ENCODE measurements around the gene PLOD1.

Gene PLOD1

DNA sequence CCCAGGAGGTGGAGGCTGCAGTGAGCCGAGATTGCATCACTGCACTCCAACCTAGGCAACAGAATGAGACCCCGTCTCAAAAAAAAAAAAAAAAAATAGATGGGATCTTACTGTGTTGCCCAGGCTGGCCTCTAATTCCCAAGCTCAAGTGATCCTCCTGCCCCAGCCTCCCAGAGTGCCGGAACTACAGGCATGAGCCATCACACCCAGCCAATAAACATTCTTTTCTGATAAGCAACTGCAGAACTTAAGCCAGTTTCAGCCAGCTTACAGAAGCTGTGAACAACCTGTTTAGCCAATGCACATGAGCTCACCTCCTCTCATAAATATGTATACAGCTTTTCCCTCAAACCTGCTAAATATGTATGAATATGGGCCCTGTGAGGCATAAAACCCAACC lies 81.7 kb downstream of the PLOD1 start:
- TF ChIP-seq BHLHE40 (IDR thresholded peaks at IDR 0.05; ENCODE audit: borderline replicate concordance), result no peak
- no peak for TF ChIP-seq ELF4 (IDR thresholded peaks at IDR 0.05)
- no peak for TF ChIP-seq LEF1 (IDR thresholded peaks at IDR 0.05; ENCODE audit: borderline replicate concordance)
- no peak for TF ChIP-seq FOXK2 (IDR thresholded peaks at IDR 0.05)
- ChIA-PET CTCF (no interaction called here), POLR2A (no interaction called here)
- DNase-seq (ENCODE audit: extremely low spot score), result no peak

DNA sequence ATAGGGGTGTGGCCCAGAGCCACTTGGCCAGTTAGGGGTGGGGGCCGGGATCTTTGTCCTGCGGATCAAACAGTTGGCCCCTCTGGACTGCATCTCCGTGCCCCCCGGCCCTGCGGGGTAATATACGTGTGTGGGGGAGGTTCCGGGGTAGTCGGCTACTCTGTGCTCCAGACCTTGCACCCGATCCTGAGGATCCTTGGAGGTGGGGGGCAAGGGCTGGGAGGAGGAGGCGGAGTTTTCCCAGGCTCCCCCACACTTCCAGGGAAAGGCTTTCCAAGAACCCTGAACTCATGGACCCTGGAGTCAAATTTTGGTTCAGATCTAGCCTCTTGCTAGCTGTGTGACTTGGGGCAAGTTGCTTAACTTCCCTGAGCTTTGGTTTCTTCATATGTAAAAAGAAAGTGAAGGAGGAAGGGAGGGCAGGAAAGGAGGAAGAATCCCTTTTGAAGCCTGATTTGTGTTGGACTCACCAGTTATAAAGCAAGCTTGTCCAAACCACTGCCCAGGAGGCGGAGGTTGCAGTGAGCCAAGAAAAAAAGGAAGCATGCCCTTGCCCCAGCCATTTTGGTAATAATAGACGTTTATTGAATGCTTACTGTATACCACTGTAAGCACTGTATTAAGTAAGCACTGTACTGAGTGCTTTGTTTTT lies 85.5 kb downstream of the PLOD1 start:
- POLR2A ChIA-PET, result interaction anchor here (0.6 to 3.5 kb wide), 7 partner anchors 10 to 110 kb away, joined by 3 to 23 read pairs (median 5); no protein-coding TSS in a partner anchor
- DNase-seq (ENCODE audit: extremely low spot score), result no peak
- CTCF ChIA-PET, result interaction anchor here (0.7 to 2.3 kb wide), 2 partner anchors 11 to 20 kb away, joined by 3 to 10 read pairs; no protein-coding TSS in a partner anchor
- no peak for TF ChIP-seq ZNF384 (IDR thresholded peaks at IDR 0.05)
- no peak for TF ChIP-seq CTBP1 (IDR thresholded peaks at IDR 0.05; ENCODE audit: borderline replicate concordance)
- TF ChIP-seq SUZ12 (IDR thresholded peaks at IDR 0.05), result no peak
- TF ChIP-seq TARDBP (IDR thresholded peaks at IDR 0.05), result no peak
- TF ChIP-seq L3MBTL2 (conservative IDR thresholded peaks at IDR 0.05), result no peak
- no peak for TF ChIP-seq LEF1 (IDR thresholded peaks at IDR 0.05; ENCODE audit: borderline replicate concordance)
- no peak for TF ChIP-seq HDGF (IDR thresholded peaks at IDR 0.05; ENCODE audit: borderline replicate concordance)
- TF ChIP-seq FOXM1 (IDR thresholded peaks at IDR 0.05; ENCODE audit: borderline replicate concordance), result no peak
- no peak for TF ChIP-seq NFRKB (IDR thresholded peaks at IDR 0.05)
- no peak for TF ChIP-seq FOXK2 (IDR thresholded peaks at IDR 0.05)
- no peak for TF ChIP-seq SP1 (IDR thresholded peaks at IDR 0.05)
- no peak for TF ChIP-seq FOXA1 (IDR thresholded peaks at IDR 0.05)
- TF ChIP-seq BHLHE40 (IDR thresholded peaks at IDR 0.05; ENCODE audit: borderline replicate concordance), result no peak
- TF ChIP-seq, protein P1, sequence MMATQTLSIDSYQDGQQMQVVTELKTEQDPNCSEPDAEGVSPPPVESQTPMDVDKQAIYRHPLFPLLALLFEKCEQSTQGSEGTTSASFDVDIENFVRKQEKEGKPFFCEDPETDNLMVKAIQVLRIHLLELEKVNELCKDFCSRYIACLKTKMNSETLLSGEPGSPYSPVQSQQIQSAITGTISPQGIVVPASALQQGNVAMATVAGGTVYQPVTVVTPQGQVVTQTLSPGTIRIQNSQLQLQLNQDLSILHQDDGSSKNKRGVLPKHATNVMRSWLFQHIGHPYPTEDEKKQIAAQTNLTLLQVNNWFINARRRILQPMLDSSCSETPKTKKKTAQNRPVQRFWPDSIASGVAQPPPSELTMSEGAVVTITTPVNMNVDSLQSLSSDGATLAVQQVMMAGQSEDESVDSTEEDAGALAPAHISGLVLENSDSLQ (IDR thresholded peaks at IDR 0.05), result no peak
- no peak for TF ChIP-seq ELF4 (IDR thresholded peaks at IDR 0.05)

DNA sequence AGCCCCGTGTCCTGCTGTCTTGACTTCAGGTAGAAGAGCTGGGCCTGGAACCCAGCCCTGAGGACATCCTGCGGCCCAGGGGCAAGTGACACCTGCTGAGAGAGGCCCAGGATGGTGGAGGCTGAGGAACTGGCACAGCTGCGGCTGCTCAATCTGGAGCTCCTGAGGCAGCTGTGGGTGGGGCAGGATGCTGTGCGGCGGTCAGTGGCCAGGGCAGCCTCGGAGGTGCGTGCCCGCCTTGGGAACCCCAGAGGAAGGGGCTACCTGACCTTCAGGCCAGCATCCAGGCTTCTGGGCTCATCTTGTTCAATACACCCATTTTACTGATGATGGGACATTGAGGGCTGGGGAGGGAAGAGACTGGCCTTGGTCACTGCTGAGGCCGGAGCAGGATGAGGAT lies 87.1 kb downstream of the PLOD1 start:
- TF ChIP-seq TARDBP (IDR thresholded peaks at IDR 0.05) (no peak), BHLHE40 (IDR thresholded peaks at IDR 0.05; ENCODE audit: borderline replicate concordance) (no peak), NFRKB (IDR thresholded peaks at IDR 0.05) (no peak), FOXK2 (IDR thresholded peaks at IDR 0.05) (no peak), FOXA1 (IDR thresholded peaks at IDR 0.05) (no peak), CTBP1 (IDR thresholded peaks at IDR 0.05; ENCODE audit: borderline replicate concordance) (no peak), ELF4 (IDR thresholded peaks at IDR 0.05) (no peak)
- TF ChIP-seq, protein P1 (IDR thresholded peaks at IDR 0.05), result no peak
- ChIA-PET CTCF (no interaction called here), POLR2A (no interaction called here)
- DNase-seq (ENCODE audit: extremely low spot score), result no peak

DNA sequence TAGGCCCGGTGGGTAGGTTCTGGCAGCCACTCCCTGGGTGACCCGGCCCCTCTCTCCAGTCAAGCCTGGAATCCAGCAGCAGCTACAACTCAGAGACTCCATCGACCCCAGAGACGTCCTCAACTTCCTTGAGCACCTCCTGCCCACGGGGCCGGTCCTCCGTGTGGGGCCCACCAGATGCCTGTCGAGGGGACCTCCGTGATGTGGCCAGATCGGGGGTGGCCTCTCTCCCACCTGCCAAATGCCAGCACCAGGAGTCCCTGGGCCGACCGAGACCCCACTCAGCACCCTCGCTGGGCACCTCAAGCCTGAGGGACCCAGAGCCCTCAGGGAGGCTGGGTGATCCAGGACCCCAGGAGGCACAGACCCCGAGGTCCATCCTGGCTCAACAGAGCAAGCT lies 87.5 kb downstream of the PLOD1 start:
- ChIA-PET CTCF (interaction anchor here (0.9 kb wide), 1 partner anchor 9 kb away, joined by 3 read pairs; no protein-coding TSS in a partner anchor), POLR2A (no interaction called here)
- no peak for TF ChIP-seq ZNF384 (IDR thresholded peaks at IDR 0.05)
- no peak for TF ChIP-seq HDGF (IDR thresholded peaks at IDR 0.05; ENCODE audit: borderline replicate concordance)
- TF ChIP-seq FOXK2 (IDR thresholded peaks at IDR 0.05), result no peak
- TF ChIP-seq, protein P1 (IDR thresholded peaks at IDR 0.05), result no peak
- no peak for TF ChIP-seq BHLHE40 (IDR thresholded peaks at IDR 0.05; ENCODE audit: borderline replicate concordance)
- no peak for DNase-seq (ENCODE audit: extremely low spot score)
